ENCODE measurements around the gene TMOD1. TPM values are rescaled to one million over a fixed set of nuclear protein-coding genes. Genes with fewer than 3 reads are reported as not detected.

Gene TMOD1
- total RNA-seq, 1 donor from 2014 or later, result 0.49 TPM

DNA sequence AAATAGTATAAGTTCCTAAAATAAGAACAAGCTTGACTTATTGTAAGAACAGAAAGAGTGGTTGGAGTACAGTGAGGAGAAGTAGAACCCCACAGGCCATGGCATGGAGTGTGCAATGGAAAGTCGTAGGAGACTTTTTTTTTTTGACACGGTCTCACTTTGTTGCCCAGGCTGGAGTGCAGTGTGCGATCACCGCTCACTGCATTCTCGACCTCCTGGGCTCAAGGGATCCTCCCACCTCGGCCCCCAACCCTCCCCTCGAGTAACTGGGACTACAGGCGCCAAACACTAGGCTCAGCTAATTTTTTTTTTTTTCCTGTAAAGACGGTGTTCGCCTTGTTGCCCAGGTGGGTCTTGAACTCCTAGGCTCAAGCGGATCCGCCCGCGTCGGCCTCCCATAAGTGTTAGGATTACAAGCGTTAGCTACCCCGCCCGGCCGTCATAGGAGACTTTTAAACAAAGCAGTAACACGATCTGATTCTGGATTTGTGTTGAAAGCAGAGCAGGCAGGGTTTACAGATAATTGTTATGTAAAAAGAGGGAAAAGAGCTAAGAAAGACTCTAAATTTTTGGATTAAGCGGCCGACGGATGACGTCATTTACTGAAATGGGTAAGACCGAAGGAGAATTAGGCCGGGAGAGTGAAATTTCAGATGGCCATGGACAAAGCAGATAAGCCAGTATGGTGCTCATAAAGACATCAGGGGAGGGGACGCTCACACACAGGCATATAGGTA is 130.9 kb downstream of the TMOD1 start:
- no peak for DNase-seq (ENCODE audit: low spot score in 2 of 2, unreplicated experiment in 2 of 2)
- Mint-ChIP-seq H3K27me3 (ENCODE audit: low read depth) (no peaks in the 10 kb centered on the region), H3K36me3 (no peaks in the 10 kb centered on the region), H3K4me1 (peaks cover 34% of the 10 kb centered on the region), H3K27ac (peak overlapping the region; percentile 100), H3K4me3 (peak overlapping the region; percentile 83), H3K9me3 (no peaks in the 10 kb centered on the region)
- TF ChIP-seq, protein P1, sequence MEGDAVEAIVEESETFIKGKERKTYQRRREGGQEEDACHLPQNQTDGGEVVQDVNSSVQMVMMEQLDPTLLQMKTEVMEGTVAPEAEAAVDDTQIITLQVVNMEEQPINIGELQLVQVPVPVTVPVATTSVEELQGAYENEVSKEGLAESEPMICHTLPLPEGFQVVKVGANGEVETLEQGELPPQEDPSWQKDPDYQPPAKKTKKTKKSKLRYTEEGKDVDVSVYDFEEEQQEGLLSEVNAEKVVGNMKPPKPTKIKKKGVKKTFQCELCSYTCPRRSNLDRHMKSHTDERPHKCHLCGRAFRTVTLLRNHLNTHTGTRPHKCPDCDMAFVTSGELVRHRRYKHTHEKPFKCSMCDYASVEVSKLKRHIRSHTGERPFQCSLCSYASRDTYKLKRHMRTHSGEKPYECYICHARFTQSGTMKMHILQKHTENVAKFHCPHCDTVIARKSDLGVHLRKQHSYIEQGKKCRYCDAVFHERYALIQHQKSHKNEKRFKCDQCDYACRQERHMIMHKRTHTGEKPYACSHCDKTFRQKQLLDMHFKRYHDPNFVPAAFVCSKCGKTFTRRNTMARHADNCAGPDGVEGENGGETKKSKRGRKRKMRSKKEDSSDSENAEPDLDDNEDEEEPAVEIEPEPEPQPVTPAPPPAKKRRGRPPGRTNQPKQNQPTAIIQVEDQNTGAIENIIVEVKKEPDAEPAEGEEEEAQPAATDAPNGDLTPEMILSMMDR (IDR thresholded peaks at IDR 0.05; ENCODE audit: unreplicated experiment), result no peak

DNA sequence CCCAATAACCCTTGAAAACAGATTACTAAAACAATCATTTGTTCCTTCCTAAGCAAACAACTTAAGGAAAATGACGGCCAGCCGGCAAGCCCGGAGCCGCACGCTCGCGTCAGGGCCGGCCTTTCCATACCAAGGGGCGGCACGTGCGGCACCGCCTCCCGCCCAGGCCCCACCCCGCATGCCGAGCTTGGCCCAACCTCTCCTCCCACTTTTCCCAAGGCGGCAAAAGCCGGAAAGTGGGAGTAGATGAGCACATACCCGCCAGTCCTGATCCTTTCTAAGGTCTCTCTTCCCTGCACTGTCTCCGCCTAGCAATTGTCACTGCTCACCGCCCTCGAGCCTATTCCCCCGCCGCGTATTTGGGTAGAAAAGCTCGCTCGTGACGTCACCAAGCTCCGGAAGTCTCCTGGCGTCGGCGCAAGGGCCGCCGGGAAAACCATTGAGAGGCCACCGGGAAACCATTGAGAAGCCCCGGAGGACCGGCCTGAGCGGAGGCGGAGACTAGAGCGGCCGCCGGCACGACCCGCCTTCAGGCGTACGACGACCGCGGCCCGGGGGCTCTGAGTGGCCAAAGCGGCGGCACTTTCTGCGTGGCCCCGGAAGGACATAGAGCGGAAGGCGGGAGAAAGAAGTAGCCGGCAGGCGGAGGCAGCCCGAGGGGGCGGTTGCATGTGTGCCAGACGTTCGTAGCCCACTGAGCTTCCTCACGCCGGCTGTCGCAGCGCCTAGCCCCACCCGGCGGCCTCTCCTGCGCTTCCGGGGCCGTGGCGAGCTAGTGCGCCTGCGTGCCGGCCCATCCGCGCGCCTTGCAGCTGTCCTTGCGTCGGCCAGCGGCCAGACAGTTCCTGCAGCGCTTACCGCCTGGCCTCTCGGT is 131.8 kb downstream of the TMOD1 start, which contains the start of the genes NCBP1 and TSTD2:
TSS of gene NCBP1 (plus strand) at position 837 of the 874 bp plus-strand sequence. CDS start 61 bp downstream, outside the sequence.
TSS of gene TSTD2 (minus strand) at position 384 of the 874 bp plus-strand sequence. CDS start 5,806 bp downstream, outside the sequence.
- Mint-ChIP-seq H3K27me3 (ENCODE audit: low read depth) (no peaks in the 10 kb centered on the region), H3K27ac (peak within 1 kb of the TSS; percentile 100), H3K4me1 (peaks cover 36% of the 10 kb centered on the region), H3K9me3 (no peaks in the 10 kb centered on the region), H3K36me3 (no peaks in the 10 kb centered on the region), H3K4me3 (peak within 1 kb of the TSS; percentile 83)
- TF ChIP-seq, protein P1 (IDR thresholded peaks at IDR 0.05; ENCODE audit: unreplicated experiment), result no peak
- DNase-seq (ENCODE audit: low spot score in 2 of 2, unreplicated experiment in 2 of 2), result peak; percentile 89 to 95

DNA sequence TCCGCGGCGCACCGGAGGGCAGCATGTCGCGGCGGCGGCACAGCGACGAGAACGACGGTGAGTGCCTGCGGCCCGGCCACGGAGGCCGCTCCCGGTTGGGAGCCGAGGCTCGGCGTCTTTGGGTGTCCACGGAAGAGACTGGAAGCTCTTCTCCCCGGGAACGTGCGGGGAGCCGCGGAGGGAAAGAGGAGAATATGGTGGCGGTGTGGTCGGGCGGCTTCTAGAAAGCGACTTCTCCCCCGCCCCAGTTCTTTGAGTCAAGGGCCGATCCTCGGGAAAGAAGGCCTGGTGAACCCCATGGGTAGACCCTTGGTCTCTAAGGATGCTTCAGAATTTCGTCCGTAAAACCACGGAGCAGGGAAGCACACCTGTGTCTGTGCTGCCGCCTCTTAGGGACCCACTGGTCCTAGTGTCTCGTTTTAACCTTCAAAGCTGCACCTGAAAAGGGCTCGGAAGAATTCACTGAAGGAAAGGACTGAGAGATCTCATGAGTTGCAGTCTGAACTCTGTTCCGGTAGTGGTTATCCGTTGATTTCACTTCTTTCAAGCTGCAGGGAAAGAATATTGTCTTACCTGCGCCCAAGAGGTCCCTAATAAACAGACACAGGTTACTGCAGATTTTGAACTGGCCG is 132.5 kb downstream of the TMOD1 start:
- no peak for DNase-seq (ENCODE audit: low spot score in 2 of 2, unreplicated experiment in 2 of 2)
- H3K4me1 Mint-ChIP-seq, result peaks cover 34% of the 10 kb centered on the region
- H3K27me3 Mint-ChIP-seq (ENCODE audit: low read depth), result no peaks in the 10 kb centered on the region
- H3K36me3 Mint-ChIP-seq, result no peaks in the 10 kb centered on the region
- H3K9me3 Mint-ChIP-seq, result no peaks in the 10 kb centered on the region
- TF ChIP-seq, protein P1 (IDR thresholded peaks at IDR 0.05; ENCODE audit: unreplicated experiment), result no peak
- H3K4me3 Mint-ChIP-seq, result peak overlapping the region; percentile 83
- peak overlapping the region; percentile 100 for H3K27ac Mint-ChIP-seq

DNA sequence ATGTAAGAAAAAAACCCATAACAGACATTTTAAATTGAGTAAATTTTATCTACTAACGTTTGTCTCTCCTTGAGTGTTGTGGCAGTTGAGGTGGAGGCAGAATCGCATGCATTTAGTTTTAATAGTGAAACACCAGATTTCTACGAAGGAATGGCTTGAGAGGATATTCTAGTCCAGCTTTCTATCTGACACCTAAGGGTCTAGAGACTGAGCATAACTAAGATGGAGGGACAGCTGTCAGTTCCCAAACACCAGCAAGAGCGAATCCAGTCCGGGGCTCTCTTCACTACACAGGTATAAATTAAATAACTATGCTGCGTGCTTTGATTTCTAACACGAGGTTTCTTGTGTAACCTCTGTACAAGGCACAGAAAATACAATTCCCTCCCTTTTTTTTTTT is 133.6 kb downstream of the TMOD1 start:
- no peak for DNase-seq (ENCODE audit: low spot score in 2 of 2, unreplicated experiment in 2 of 2)
- H3K27me3 Mint-ChIP-seq (ENCODE audit: low read depth), result no peaks in the 10 kb centered on the region
- peak overlapping the region; percentile 100 for H3K27ac Mint-ChIP-seq
- H3K9me3 Mint-ChIP-seq, result no peaks in the 10 kb centered on the region
- peaks cover 29% of the 10 kb centered on the region for H3K4me1 Mint-ChIP-seq
- H3K4me3 Mint-ChIP-seq, result peak overlapping the region; percentile 83
- TF ChIP-seq, protein P1 (IDR thresholded peaks at IDR 0.05; ENCODE audit: unreplicated experiment), result no peak
- H3K36me3 Mint-ChIP-seq, result no peaks in the 10 kb centered on the region

DNA sequence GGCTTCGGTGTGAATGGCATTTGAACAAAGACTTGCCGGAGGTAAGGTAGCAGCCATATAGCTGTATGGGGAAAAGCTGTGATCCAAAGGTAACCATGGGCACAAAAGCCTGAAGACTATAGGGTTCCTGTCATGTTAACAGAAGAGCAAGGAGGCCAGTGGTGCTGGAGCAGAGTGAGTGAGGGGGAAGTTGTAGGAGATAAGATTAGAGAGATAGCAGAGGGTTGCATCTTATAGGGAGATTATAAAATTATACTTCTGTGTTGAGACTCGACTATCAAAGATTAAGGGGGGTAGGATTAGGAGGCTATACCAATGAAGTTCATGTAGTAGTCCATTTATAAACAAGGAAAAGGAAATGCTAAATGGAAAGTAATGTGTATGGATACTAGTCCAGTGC is 135.4 kb downstream of the TMOD1 start:
- Mint-ChIP-seq H3K9me3 (no peaks in the 10 kb centered on the region), H3K36me3 (no peaks in the 10 kb centered on the region), H3K4me1 (peaks cover 26% of the 10 kb centered on the region), H3K4me3 (no peak overlapping the region), H3K27me3 (ENCODE audit: low read depth) (no peaks in the 10 kb centered on the region), H3K27ac (no peak overlapping the region)
- TF ChIP-seq, protein P1 (IDR thresholded peaks at IDR 0.05; ENCODE audit: unreplicated experiment), result no peak
- no peak for DNase-seq (ENCODE audit: low spot score in 2 of 2, unreplicated experiment in 2 of 2)
